ENCODE data around the gene FRAT2.

- TF ChIP-seq NFE2L2 (IDR thresholded peaks at IDR 0.05; ENCODE audit: low read depth, low read length) (no peak), CHD1 (IDR thresholded peaks at IDR 0.05; ENCODE audit: low read depth, low read length) (no peak), RCOR1 (IDR thresholded peaks at IDR 0.05; ENCODE audit: insufficient replicate concordance, low read length) (no peak), CTCF (conservative IDR thresholded peaks at IDR 0.05; ENCODE audit: low read depth, low read length) (no peak), RAD21 (IDR thresholded peaks at IDR 0.05; ENCODE audit: low read length) (no peak), MAZ (IDR thresholded peaks at IDR 0.05; ENCODE audit: borderline replicate concordance, low read depth, low read length) (no peak), MAFK (IDR thresholded peaks at IDR 0.05; ENCODE audit: low read depth, low read length) (no peak), CEBPB (IDR thresholded peaks at IDR 0.05; ENCODE audit: low read depth, low read length) (no peak), FOS (IDR thresholded peaks at IDR 0.05; ENCODE audit: low read depth, low read length) (no peak), POLR2A (IDR thresholded peaks at IDR 0.05; ENCODE audit: low read depth, low read length) (no peak)
Observed at GRCh38 chr10:97353945-97354344, 19.4 kb upstream of the FRAT2 start.
